SH-SY5Y (cell line): Measurements from ENCODE around the gene CHDH.

Source experiments
- GATA2 ChIP-seq: IDR thresholded peaks from 2 replicates; pipeline ENCODE4 v1.6.1; 2011; ENCODE audit warnings: mild to moderate bottlenecking, low read depth, low read length
- GATA3 ChIP-seq: IDR thresholded peaks from 2 replicates; pipeline ENCODE4 v1.6.1; 2011; ENCODE audit warnings: low read depth, mild to moderate bottlenecking, low read length, moderate library complexity

The CHDH gene

GRCh38 chr3:53765753-53766152 is 80.5 kb downstream of the CHDH start:
- TF ChIP-seq GATA2 (no peak), GATA3 (no peak)

DNA sequence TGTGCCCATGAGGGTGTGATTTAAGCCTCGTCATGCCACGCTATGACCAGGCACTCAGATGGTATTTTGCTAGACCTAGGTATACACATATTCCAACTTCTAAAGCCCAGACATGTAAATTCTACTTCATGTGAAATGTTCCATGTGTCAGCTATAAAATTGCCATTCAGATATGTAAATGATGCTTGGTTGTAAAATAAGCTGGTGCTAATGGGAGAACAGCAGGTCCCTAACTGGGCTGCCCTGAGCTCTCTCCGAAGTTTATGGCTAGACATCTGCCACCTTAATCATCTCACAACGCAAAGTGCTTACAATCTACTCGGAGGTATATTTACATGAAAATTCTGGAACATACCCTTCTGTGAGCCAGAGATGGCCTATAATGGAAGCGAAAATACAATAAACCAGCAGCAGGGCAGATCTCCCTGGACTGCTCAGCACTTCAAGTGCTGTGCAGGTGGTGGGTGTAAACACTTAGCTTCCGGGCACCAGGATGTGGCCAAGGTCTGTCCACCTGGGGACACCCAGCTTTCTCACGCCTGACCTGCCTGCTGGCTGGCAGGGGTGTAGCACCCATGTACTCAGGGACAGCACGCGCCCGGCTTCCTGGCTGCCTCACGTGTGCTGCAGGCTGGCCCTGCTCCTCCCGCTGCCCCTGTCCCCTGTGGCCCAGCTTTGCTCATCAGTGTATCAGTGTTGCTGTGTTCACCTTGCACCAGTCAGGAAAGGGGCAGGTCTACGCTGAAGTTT is 82.0 kb downstream of the CHDH start:
- TF ChIP-seq GATA2 (no peak), GATA3 (no peak)

DNA sequence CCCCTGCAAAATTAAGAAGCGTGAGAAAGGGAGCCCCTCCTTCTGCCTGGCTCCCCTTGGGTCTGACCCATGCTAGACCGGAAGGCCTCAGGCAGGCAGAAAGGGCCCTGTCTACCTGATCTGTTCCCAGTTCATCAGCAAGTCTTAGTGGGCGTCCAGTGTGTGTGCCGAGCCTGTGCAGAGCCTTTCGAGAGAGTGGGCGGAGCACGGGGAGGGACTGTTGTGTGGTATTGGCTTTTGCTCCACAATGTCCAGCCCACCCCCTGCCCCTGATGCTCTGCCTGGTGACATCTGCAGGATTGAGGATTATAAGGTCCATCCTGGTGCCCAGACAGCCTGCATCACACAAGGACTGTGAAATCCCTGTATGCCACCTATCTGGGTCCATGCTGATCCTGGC is 82.9 kb downstream of the CHDH start:
- TF ChIP-seq GATA3 (no peak), GATA2 (no peak)
